Fibroblast of peridontal ligament (primary cell): ENCODE measurements around the gene GET4.
"Not testable (repeated sequence)": the region's sequence is repeated elsewhere in the genome, so short reads cannot be mapped to it uniquely, and the experiment has no call there.

ENCODE experiments used
- DNase-seq: peaks from one replicate; pipeline ENCODE4 v3.0.0-alpha.2; 2010; ENCODE audit errors: extremely low read depth

The GET4 gene

GRCh38 chr7:926061-927030, 50.0 kb downstream of the GET4 start:
- DNase-seq, result no peak

DNA sequence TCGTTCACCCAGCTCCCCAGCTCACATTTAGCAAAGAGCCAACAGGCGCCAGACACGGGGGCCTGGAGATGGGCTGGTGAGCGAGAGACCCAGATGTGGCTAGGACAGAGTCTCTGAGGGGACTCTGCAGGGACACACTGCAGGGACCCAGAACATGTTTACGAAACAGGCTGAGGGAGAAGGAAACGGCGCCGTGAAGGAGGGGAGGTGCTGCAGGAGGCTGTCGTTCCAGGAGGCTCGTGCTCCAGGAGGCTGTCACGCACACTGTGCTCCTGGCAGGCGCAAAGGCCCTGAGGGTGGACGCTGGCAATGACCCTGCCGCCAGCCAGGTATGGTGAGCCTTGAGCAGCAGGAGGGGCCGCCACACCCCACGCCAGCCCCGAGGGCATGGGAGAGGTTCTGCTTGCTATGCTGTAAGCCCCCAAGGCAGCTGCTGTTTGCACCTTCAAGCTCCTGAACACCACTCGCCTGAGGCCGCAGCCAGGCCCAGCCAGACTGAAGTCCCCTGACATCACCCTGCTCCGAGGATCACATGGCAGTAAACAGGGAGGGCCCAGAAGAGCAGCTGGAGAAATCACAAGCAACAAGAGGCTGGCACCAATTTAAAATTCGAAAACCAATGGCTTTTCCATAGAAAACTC, 50.8 kb downstream of the GET4 start:
- DNase-seq, result no peak

- no peak for DNase-seq
Measured at GRCh38 chr7:929311-929711, 53.0 kb downstream of the GET4 start.

DNA sequence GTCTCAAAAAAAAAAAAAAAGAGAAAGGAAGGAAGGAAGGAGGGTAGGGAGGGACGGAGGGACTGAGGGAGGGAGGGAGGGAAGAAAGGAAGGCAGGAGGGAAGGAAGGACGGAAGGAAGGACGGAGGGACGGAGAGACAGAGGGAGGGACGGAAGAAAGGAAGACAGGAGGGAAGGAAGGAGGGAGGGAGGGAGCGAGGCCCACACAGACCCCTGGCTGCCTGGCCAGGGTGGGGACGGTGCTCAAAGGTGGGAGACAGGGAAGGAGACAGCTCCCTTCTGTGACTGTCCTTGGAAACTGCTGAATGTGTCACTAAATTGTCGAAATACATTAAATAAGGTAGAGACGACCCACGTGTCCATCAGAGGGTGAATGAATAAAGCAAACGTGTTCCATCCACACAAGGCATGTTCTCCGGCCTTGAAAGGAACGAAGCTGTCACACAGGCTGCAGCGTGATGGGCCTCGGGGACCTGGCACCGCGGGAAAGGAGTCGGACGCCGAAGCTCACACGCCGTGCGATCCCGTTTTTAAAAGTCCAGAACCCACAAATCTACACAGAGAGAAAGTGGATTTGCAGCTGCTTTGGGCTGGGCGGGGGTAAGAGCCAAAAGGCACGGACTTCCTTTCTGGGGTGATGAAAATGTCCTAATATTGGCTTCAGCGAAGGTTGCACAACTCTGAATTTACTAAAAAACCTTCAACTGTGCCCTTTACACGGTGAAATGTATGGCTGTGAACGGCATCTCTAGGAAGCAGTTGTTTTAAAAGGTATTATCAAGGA, 54.8 kb downstream of the GET4 start:
- DNase-seq, result no peak

GRCh38 chr7:931871-932650, 55.7 kb downstream of the GET4 start:
- DNase-seq, result no peak

- no peak for DNase-seq
Measured at GRCh38 chr7:932651-932975, 56.3 kb downstream of the GET4 start.

DNA sequence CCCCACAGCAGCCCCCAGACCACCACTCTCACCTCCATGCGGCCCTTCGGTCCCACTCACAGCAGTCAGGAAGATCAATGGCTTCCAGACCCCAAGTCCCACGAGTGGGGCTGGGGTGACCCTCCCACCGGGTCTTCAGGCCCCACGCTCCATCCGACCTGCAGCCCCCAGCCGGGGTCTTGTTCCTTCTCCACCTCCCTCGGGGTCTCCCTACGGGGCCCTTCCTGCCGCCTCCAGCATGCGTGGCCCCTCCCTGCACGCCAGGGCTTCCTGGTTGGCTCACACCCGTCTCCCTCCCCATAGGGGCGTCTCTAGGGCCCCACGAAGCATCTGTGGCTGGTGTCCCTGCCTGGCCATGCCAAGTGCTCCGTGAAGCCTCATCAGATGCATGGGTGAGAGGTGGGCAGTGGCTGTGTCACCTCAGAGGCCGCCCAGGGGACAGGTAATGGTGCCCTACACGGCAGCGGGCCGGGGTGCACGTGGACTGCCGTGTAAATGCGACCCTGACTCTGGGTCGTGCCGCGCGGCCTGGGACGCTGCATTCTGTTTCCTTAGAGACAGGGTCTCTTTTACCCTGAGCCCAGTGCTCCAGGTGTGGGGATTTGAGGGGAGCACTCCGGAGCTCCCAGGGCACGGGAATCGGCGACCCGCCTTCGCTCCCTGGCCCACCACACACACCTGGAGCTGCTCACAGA, 58.3 kb downstream of the GET4 start:
- DNase-seq, result no peak

DNA sequence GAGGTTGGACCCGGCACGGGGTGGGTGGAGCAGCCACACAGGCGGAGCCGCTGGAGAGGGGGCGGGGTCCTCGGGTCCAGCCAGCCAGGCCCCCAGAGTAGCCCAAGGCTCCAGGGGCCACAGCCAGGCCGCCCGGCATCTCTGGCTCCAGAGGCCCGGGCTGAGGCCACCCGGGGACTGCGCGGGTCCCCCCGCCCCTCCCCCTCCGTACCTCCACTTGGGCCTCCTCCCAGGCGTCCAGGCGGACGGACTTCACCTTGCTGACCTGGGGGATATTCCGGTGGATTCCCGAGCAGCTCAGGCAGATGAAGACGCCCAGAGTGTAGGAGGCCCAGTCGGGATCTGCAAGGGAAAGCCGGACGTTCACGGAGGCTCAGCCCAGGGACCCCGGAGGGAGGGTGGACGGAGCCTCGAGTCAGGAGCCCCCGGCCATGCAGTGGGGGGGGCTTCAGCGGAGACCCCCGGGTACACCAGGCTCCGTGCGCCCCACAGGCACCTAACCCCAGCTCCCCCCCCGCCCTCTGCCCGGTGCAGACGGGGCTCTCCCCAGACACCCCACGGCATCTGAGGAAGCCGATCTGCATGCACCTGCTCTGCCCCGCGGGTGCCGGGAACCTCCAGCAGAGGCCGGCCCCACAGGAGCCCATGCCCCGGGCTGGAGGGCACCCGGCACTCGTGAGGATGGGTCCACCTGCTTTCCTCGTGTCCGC, 59.0 kb downstream of the GET4 start:
- no peak for DNase-seq

DNA sequence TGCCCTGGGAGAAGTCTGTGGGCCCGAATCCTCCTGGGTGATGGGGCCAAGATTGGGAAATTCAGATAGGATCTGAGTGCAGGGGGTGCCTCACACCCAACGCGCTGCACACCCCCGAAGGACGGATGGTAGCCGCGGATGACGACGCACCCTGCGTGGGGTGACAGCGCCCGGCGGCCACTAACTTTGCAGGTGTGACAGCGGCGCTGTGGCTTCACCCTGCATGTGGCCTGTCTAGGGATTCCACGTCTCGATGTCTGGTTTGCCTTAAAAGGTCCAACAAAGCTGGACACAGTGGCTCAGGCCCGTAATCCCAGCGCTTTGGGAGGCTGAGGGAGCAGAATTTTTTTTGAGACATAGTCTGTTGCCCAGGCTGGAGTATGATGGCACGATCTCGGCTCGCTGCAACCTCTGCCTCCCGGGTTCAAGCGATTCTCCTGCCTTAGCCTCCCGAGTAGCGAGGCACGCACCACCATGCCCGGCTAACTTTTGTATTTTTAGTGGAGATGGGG, 59.6 kb downstream of the GET4 start:
- DNase-seq, result no peak

DNA sequence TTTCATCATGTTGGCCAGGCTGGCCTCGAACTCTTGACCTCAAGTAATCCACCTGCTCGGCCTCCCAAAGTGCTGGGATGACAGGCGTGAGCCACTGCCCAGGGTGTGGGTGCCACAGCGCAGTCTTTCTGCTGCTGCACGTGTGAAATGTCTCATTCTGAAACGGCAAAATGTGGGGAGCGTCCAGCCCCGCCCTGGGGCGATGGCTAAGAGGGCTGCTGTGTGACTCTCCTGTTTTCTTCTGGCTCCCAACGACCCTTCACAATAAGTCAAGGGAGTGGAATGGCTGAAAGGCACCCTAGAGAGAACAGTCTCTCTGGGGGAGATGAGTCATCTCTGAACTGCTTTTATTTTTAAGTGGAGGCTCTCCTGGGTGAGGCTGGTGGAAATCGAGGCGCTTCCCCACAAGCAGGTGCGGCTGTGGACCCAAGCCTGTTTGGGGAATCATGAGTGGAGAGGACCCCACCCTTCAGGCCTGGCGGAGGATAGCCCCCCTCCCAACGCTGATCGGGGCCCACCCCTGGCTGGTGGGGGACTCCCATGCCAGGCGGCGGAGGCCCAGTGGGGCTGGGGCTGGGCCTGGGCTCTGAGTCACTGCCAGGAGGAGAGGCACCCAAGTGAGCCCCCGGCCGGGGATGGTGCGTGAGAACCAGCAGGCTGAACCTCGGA, 60.2 kb downstream of the GET4 start:
- no peak for DNase-seq

GRCh38 chr7:937856-938484, 61.6 kb downstream of the GET4 start:
- no peak for DNase-seq

DNA sequence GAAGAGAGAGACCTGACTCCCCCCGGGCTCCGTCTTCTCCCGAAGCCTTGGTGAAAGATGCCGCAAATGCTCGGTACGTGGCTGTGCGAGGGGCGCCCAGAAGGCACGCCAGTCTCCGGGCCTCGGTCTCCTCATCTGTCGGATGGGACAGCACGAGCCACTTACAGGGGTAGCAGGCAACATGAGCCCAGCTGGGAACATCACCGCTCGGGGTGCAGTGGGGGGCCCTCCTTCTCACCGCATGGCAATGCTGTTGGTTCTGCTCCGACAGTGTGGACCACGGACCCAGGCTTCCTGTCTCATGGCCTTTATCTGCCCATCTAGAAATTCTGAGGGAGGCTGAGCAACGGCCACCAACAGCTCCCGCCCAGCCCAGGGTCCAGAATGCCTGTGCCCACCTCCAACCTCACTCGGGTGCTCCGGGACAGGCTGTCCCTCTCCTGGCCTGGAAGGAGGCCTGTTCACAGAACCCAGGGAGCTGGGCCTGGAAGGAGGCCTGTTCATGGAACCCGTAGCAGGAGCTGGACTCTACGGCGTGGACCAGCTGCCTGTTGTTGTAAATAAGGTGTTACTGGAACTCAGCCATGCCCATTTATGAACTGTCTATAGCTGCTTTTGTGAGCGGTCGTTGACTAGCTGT, 62.3 kb downstream of the GET4 start:
- DNase-seq, result no peak

DNA sequence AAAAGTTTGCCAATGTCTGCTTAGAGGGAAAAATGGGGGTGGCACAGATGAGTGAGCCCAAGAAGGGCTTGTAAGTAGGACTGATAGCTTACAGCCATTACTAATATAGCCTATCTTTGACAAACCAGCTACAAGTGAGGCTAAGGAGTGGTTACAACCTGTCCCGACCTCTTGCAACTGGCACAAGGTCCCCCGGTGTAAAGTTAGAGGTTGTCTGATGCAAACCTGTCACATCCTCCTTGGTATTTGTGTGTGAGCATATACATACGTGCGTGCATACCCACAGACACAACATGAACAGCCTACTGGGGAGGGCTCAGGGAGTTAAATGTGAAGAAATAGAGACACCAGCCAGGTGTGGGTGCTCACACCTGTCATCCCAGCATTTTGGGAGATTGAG, 63.5 kb downstream of the GET4 start:
- DNase-seq, result no peak

GRCh38 chr7:940599-941408, 64.5 kb downstream of the GET4 start:
- no peak for DNase-seq

DNA sequence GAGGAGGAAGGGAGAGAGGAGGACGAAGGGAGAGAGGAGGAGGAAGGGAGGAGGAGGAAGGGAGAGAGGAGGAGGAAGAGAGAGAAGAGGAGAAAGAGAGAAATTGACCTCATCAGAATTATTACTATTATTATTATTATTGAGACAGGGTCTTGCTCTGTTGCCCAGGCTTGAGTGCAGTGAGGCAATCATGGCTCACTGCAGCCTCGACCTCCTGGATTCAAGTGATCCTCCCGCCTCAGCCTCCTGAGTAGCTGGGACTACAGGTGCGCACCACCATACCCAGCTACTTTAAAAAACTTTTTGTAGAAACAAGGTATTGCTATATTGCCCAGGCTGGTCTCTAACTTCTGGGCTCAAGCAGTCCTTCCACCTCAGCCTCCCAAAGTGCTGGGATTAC, 67.4 kb downstream of the GET4 start:
- DNase-seq, result not testable (repeated sequence)

- no peak for DNase-seq
Measured at GRCh38 chr7:944744-945143, 68.4 kb downstream of the GET4 start.

DNA sequence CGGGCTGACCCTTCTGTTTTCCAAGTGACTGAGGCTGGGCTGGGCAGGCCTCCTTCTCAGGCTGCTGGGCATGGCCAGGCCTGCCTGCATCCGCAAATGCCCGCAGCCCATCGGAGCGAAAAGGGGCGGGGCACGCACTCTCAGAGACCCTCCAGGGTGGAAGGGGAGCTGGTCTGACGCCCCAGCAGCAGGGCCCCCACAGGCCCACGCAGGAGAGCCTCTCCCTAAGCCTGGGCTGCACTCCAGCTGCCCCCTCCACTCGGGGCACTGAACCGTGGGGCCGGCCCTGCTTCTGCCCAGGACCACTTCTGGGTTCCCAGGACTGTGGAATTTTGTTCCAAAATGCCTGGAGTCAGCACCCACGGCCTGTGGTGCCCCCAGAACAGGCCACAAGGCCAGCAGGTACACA, 68.8 kb downstream of the GET4 start:
- DNase-seq, result no peak
